Activated CD4-positive, alpha-beta T cell treated with anti-CD3 and anti-CD28 coated beads, Interleukin-2, amount 10 ng/mL, durations not matched to agents 7 days and 5 days (primary cell): Measurements from ENCODE around the gene OR52J3. TPM values are rescaled to one million over a fixed set of nuclear protein-coding genes. Genes with fewer than 3 reads are reported as not detected.
"Not testable (repeated sequence)": the region's sequence is repeated elsewhere in the genome, so short reads cannot be mapped to it uniquely, and the experiment has no call there.

Experiments
- CTCF ChIA-PET: fragments of 350-600 bp; sonication (Branson Sonifier 250); formaldehyde crosslinking; loops from one replicate; lab custom pipeline; 2021; ENCODE audit warnings: antibody characterized with exemption; lab: Charles Lee
- POLR2A ChIA-PET: fragments of 350-600 bp; sonication (Branson Sonifier 250); formaldehyde crosslinking; loops from one replicate; lab custom pipeline; 2021; ENCODE audit warnings: antibody characterized with exemption; lab: Charles Lee
- DNase-seq: peaks from one replicate; pipeline ENCODE4 v3.0.0-alpha.2; 2020
- H3K27ac Mint-ChIP-seq: one replicate; pipeline ENCODE4 v1.8.0; 2021; ENCODE audit warnings: mild to moderate bottlenecking, moderate library complexity, mixed read lengths
- H3K27me3 Mint-ChIP-seq: one replicate; pipeline ENCODE4 v1.8.0; 2021; ENCODE audit warnings: mixed read lengths
- H3K36me3 Mint-ChIP-seq: one replicate; pipeline ENCODE4 v1.8.0; 2021; ENCODE audit warnings: low read depth, mixed read lengths
- H3K4me1 Mint-ChIP-seq: one replicate; pipeline ENCODE4 v1.8.0; 2021; ENCODE audit warnings: mixed read lengths
- H3K4me3 Mint-ChIP-seq: one replicate; pipeline ENCODE4 v1.8.0; 2021; ENCODE audit warnings: mild to moderate bottlenecking, moderate library complexity, mixed read lengths
- H3K9me3 Mint-ChIP-seq: one replicate; pipeline ENCODE4 v1.8.0; 2021; ENCODE audit warnings: mixed read lengths
- total RNA-seq, 2 experiments: library from RNA; stranded (reverse); gene quantifications; one replicate each; pipeline ENCODE4 v1.2.3, GENCODE V29; 2021

Gene OR52J3
- not detected for total RNA-seq

DNA sequence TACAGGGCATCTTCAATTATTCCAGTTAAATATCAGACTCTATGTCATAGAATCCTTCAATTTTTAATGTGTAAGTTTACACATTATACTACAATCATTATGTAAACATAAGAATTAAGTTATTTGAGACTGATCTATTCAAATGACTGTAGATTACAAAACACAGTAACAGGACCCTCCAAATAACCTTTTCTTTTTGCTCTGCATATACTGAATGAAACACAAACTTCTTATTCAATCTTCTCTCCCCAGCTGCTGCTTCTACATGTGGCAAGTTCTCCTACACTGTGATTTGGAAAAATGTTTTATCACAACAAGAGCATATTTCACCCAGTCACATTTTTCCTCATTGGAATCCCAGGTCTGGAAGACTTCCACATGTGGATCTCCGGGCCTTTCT is at the start of gene OR52J3:
Gene OR52J3 (plus strand): TSS at position 301 of the 400 bp plus-strand sequence. CDS start 0 bp downstream, at position 301.
- DNase-seq = no peak
- ChIA-PET CTCF (no interaction called here), POLR2A (no interaction called here)
- H3K27ac Mint-ChIP-seq = no peak within 1 kb of the TSS
- H3K36me3 Mint-ChIP-seq = no peaks in the 10 kb centered on the region
- H3K4me3 Mint-ChIP-seq = no peak within 1 kb of the TSS
- H3K27me3 Mint-ChIP-seq = no peaks in the 10 kb centered on the region
- no peaks in the 10 kb centered on the region for H3K4me1 Mint-ChIP-seq
- no peaks in the 10 kb centered on the region for H3K9me3 Mint-ChIP-seq

DNA sequence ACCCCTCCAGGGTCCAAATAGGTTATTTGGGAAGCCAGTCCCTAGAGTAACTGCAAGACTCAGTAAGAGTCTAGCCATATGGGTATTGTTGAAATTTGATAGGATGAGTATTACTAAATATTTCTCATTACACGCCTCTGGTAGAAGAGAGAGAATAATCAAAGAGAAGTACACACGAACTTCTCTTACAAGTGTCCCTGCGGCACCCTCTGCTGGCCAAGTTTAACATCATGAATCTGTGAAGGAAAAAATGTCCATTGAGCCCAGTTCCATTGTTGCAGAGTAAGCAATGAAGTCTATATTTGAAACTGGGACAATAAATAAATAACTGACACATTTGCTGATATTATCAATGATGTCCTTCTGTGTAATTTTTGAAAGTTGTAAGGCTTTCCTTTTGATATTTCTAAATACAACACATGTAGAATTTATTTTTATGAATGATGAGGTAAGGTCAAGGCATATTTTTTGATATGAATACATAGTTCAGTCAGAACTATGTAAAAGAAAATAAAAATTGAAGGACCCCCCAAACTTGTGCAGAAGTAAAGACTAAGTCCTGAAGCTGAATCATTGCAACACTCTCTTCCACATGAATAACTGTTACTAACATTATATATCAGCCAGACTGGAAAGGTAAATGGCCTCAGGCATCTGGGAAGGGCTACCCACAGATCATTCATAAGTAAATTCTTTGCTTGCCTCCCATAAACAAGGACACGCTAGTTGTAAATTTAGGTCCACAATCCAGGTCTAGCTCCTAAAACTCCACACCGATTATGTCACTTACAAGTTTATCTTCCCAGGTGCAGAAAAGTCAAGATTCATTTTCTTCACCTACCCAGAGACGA is 41.7 kb upstream of the OR52J3 start:
- Mint-ChIP-seq H3K36me3 (no peaks in the 10 kb centered on the region), H3K4me1 (no peaks in the 10 kb centered on the region), H3K9me3 (no peaks in the 10 kb centered on the region), H3K27me3 (peaks cover 2% of the 10 kb centered on the region), H3K27ac (no peak overlapping the region), H3K4me3 (no peak overlapping the region)
- DNase-seq = peak; percentile 41
- ChIA-PET POLR2A (no interaction called here), CTCF (no interaction called here)

- Mint-ChIP-seq H3K36me3 (no peaks in the 10 kb centered on the region), H3K27me3 (peaks cover 2% of the 10 kb centered on the region), H3K9me3 (no peaks in the 10 kb centered on the region), H3K27ac (no peak overlapping the region), H3K4me1 (no peaks in the 10 kb centered on the region), H3K4me3 (no peak overlapping the region)
- no peak for DNase-seq
- POLR2A ChIA-PET = no interaction called here
- CTCF ChIA-PET = no interaction called here
Measured at GRCh38 chr11:5007561-5007960, 38.8 kb upstream of the OR52J3 start.

GRCh38 chr11:5011254-5011653 is 35.1 kb upstream of the OR52J3 start:
- H3K36me3 Mint-ChIP-seq = no peaks in the 10 kb centered on the region
- no peaks in the 10 kb centered on the region for H3K4me1 Mint-ChIP-seq
- H3K27me3 Mint-ChIP-seq = no peaks in the 10 kb centered on the region
- CTCF ChIA-PET = no interaction called here
- no peak for DNase-seq
- H3K27ac Mint-ChIP-seq = no peak overlapping the region
- H3K9me3 Mint-ChIP-seq = no peaks in the 10 kb centered on the region
- no peak overlapping the region for H3K4me3 Mint-ChIP-seq
- POLR2A ChIA-PET = no interaction called here

DNA sequence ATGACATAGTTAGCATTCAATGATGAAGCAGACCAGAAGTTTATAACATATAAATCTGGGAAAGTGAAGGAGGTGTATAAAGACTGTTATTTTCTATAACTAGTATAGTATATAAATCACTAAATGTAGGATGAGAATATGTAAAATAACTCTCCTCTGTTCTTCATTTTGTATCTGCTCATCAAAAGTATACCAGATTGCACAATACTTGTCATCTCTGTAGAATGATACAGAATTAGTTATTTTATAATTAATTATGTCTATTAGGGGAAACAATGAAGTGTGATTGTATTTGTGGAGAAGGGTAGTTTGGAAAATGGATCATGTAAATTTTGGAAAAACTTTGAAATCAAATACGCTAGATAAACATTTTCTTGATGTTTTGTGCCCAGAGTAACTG is 33.3 kb upstream of the OR52J3 start:
- no peak overlapping the region for H3K27ac Mint-ChIP-seq
- DNase-seq = no peak
- H3K9me3 Mint-ChIP-seq = no peaks in the 10 kb centered on the region
- no peaks in the 10 kb centered on the region for H3K27me3 Mint-ChIP-seq
- no peaks in the 10 kb centered on the region for H3K4me1 Mint-ChIP-seq
- H3K36me3 Mint-ChIP-seq = no peaks in the 10 kb centered on the region
- POLR2A ChIA-PET = no interaction called here
- no peak overlapping the region for H3K4me3 Mint-ChIP-seq
- CTCF ChIA-PET = no interaction called here

- no peak overlapping the region for H3K4me3 Mint-ChIP-seq
- DNase-seq = no peak
- H3K27me3 Mint-ChIP-seq = no peaks in the 10 kb centered on the region
- POLR2A ChIA-PET = no interaction called here
- no peaks in the 10 kb centered on the region for H3K36me3 Mint-ChIP-seq
- H3K4me1 Mint-ChIP-seq = no peaks in the 10 kb centered on the region
- H3K9me3 Mint-ChIP-seq = peaks cover 7% of the 10 kb centered on the region
- H3K27ac Mint-ChIP-seq = no peak overlapping the region
- CTCF ChIA-PET = no interaction called here
Measured at GRCh38 chr11:5021996-5022395, 24.3 kb upstream of the OR52J3 start.

GRCh38 chr11:5036669-5037068 is 9.7 kb upstream of the OR52J3 start:
- H3K4me1 Mint-ChIP-seq = no peaks in the 10 kb centered on the region
- H3K27me3 Mint-ChIP-seq = no peaks in the 10 kb centered on the region
- POLR2A ChIA-PET = no interaction called here
- no peak for DNase-seq
- no peak overlapping the region for H3K27ac Mint-ChIP-seq
- H3K9me3 Mint-ChIP-seq = no peaks in the 10 kb centered on the region
- CTCF ChIA-PET = no interaction called here
- no peaks in the 10 kb centered on the region for H3K36me3 Mint-ChIP-seq
- no peak overlapping the region for H3K4me3 Mint-ChIP-seq

DNA sequence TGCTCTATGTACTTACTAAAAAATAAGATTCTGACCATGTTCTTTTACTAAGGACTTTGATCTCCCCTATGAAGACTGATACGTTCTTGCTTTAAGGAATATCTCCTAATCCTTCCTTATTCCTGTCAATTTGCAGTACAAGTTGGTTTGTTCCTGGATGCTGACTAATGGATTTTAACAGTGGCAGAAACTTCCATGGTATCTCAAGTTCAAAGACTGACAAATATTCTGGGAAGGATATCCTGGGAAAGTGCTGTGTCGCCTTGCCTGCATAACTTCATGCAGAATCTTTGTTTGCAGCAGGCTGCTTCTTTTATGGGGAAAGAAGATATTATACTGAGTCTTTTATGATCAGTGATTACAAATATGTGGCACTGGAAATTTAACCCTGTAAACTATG is 8.4 kb upstream of the OR52J3 start:
- H3K4me3 Mint-ChIP-seq = no peak overlapping the region
- no peak overlapping the region for H3K27ac Mint-ChIP-seq
- no peaks in the 10 kb centered on the region for H3K4me1 Mint-ChIP-seq
- H3K27me3 Mint-ChIP-seq = no peaks in the 10 kb centered on the region
- H3K36me3 Mint-ChIP-seq = no peaks in the 10 kb centered on the region
- DNase-seq = no peak
- ChIA-PET CTCF (no interaction called here), POLR2A (no interaction called here)
- H3K9me3 Mint-ChIP-seq = no peaks in the 10 kb centered on the region

- ChIA-PET POLR2A (no interaction called here), CTCF (no interaction called here)
- no peaks in the 10 kb centered on the region for H3K9me3 Mint-ChIP-seq
- no peak overlapping the region for H3K4me3 Mint-ChIP-seq
- no peak overlapping the region for H3K27ac Mint-ChIP-seq
- DNase-seq = no peak
- H3K36me3 Mint-ChIP-seq = no peaks in the 10 kb centered on the region
- H3K27me3 Mint-ChIP-seq = no peaks in the 10 kb centered on the region
- H3K4me1 Mint-ChIP-seq = no peaks in the 10 kb centered on the region
Measured at GRCh38 chr11:5038341-5038740, 8.0 kb upstream of the OR52J3 start.

GRCh38 chr11:5040876-5041275 is 5.5 kb upstream of the OR52J3 start:
- CTCF ChIA-PET = no interaction called here
- POLR2A ChIA-PET = no interaction called here

GRCh38 chr11:5042091-5042490 is 4.2 kb upstream of the OR52J3 start:
- Mint-ChIP-seq H3K9me3 (no peaks in the 10 kb centered on the region), H3K4me3 (no peak overlapping the region), H3K4me1 (no peaks in the 10 kb centered on the region), H3K36me3 (no peaks in the 10 kb centered on the region), H3K27me3 (no peaks in the 10 kb centered on the region), H3K27ac (no peak overlapping the region)
- ChIA-PET CTCF (no interaction called here), POLR2A (no interaction called here)
- no peak for DNase-seq

More at GRCh38 chr11:5040876-5041275, 5.5 kb upstream of the OR52J3 start:
- Mint-ChIP-seq H3K36me3 (no peaks in the 10 kb centered on the region), H3K4me1 (no peaks in the 10 kb centered on the region), H3K27me3 (no peaks in the 10 kb centered on the region), H3K27ac (no peak overlapping the region), H3K9me3 (no peaks in the 10 kb centered on the region), H3K4me3 (no peak overlapping the region)
- no peak for DNase-seq

- Mint-ChIP-seq H3K4me3 (no peak overlapping the region), H3K27me3 (no peaks in the 10 kb centered on the region), H3K27ac (no peak overlapping the region), H3K36me3 (no peaks in the 10 kb centered on the region), H3K9me3 (no peaks in the 10 kb centered on the region), H3K4me1 (no peaks in the 10 kb centered on the region)
- ChIA-PET POLR2A (no interaction called here), CTCF (no interaction called here)
- DNase-seq = no peak
Measured at GRCh38 chr11:5043380-5043779, 2.9 kb upstream of the OR52J3 start.

DNA sequence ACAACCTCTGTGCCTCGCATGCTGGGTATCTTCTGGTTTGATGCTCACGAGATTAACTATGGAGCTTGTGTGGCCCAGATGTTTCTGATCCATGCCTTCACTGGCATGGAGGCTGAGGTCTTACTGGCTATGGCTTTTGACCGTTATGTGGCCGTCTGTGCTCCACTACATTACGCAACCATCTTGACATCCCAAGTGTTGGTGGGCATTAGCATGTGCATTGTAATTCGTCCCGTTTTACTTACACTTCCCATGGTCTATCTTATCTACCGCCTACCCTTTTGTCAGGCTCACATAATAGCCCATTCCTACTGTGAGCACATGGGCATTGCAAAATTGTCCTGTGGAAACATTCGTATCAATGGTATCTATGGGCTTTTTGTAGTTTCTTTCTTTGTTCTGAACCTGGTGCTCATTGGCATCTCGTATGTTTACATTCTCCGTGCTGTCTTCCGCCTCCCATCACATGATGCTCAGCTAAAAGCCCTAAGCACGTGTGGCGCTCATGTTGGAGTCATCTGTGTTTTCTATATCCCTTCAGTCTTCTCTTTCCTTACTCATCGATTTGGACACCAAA is 516 bp downstream of the OR52J3 start:
- POLR2A ChIA-PET = no interaction called here
- no peak for DNase-seq
- Mint-ChIP-seq H3K4me1 (no peaks in the 10 kb centered on the region), H3K27me3 (no peaks in the 10 kb centered on the region), H3K4me3 (no peak overlapping the region), H3K36me3 (no peaks in the 10 kb centered on the region), H3K27ac (no peak overlapping the region), H3K9me3 (no peaks in the 10 kb centered on the region)
- CTCF ChIA-PET = no interaction called here

DNA sequence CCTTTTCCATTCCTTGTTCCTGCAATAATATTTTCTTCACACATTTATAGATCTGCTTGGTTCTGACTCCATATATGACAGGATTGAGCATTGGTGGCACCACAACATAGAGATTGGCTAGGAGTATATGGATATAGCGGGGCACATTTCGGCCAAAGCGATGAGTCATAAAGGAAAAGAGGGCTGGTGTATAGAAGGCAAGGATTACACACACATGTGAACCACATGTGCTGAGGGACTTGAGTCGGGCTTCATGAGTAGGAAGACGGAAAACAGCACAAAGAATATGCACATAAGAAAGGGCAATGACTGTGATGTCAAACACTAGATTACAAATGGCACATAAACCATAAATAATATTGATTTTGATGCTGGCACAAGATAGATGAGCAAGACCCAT is 12.4 kb downstream of the OR52J3 start:
- H3K27ac Mint-ChIP-seq, H3K4me3 Mint-ChIP-seq, CTCF ChIA-PET, H3K9me3 Mint-ChIP-seq, H3K4me1 Mint-ChIP-seq, DNase-seq, POLR2A ChIA-PET, H3K27me3 Mint-ChIP-seq, H3K36me3 Mint-ChIP-seq: not testable (repeated sequence)
